HepG2 (cell line): Measurements from ENCODE around the gene RAB8A. TPM values are rescaled to one million over a fixed set of nuclear protein-coding genes. Genes with fewer than 3 reads are reported as not detected.

Experiments used
- AGO1 ChIP-seq: fragments of 200-400 bp; formaldehyde crosslinking; IDR thresholded peaks from 2 replicates; pipeline ENCODE4 v1.6.1; 2017; ENCODE audit warnings: mild to moderate bottlenecking, low read depth, low read length, moderate library complexity; ENCODE audit not compliant: poor library complexity, severe bottlenecking
- CCDC6 ChIP-seq: sonication (generic); formaldehyde crosslinking; IDR thresholded peaks from 2 replicates; pipeline ENCODE4 v1.8.1; 2022; ENCODE audit warnings: mild to moderate bottlenecking, missing genetic modification reagents, moderate library complexity
- FOXC1 ChIP-seq: sonication (generic); formaldehyde crosslinking; IDR thresholded peaks from 2 replicates; pipeline ENCODE4 v1.8.0; 2022; ENCODE audit warnings: mild to moderate bottlenecking, missing genetic modification reagents, borderline replicate concordance
- HOXA7 ChIP-seq: sonication (generic); formaldehyde crosslinking; IDR thresholded peaks from 2 replicates; pipeline ENCODE4 v1.8.1; 2022; ENCODE audit warnings: mild to moderate bottlenecking, missing genetic modification reagents, moderate library complexity
- KAT8 ChIP-seq: IDR thresholded peaks from 2 replicates; pipeline ENCODE4 v1.6.1; 2016; ENCODE audit warnings: missing genetic modification reagents, missing compliant biosample characterization
- KMT2A ChIP-seq: sonication (generic); formaldehyde crosslinking; IDR thresholded peaks from 2 replicates; pipeline ENCODE4 v1.4.0; 2020; ENCODE audit warnings: missing genetic modification reagents
- RXRB ChIP-seq: IDR thresholded peaks from 2 replicates; pipeline ENCODE4 v1.6.1; 2016; ENCODE audit warnings: borderline replicate concordance, missing genetic modification reagents, missing compliant biosample characterization
- polyA plus RNA-seq, 8 experiments: library from polyadenylated mRNA; depleted of rRNA in 3 of 8; stranded (reverse) in 7 of 8; unstranded in 1 of 8; fragments of >200 nt; fragmentation: Illumina TruSeq in 4 of 8; extraction: Trizol in 4 of 8; gene quantifications; 2 replicates each; pipeline versions ENCODE4 v1.2.1 to v1.2.3, GENCODE V29; 2011 to 2016; ENCODE audit warnings: low read depth in 4 of 8, missing spikeins in 1 of 8, mixed read lengths in 1 of 8; ENCODE audit not compliant: insufficient read depth in 1 of 8
- total RNA-seq, 5 experiments: library from RNA; depleted of rRNA; stranded (reverse); fragments of >200 nt; fragmentation: Illumina TruSeq; extraction: Trizol; gene quantifications; 2 replicates each; pipeline ENCODE4 v1.2.3, GENCODE V29; 2016; ENCODE audit warnings: low read depth in 1 of 5
- TF ChIP-seq, protein P1 (sequence below): sonication (generic); formaldehyde crosslinking; IDR thresholded peaks from 2 replicates; pipeline ENCODE4 v1.4.0; 2020; ENCODE audit warnings: low read depth, mild to moderate bottlenecking, missing genetic modification reagents
- TF ChIP-seq, protein P2 (sequence below): IDR thresholded peaks from 2 replicates; pipeline ENCODE4 v1.6.1; 2016; ENCODE audit warnings: mild to moderate bottlenecking, missing biosample characterization, missing genetic modification reagents
- TF ChIP-seq, protein P3 (sequence below): sonication (generic); formaldehyde crosslinking; IDR thresholded peaks from 2 replicates; pipeline ENCODE4 v1.4.0; 2020; ENCODE audit warnings: missing genetic modification reagents

Gene RAB8A
- total and polyA plus RNA-seq, 2 of the 13 experiments (the other 11 are each of a cell fraction or from before 2014, with no cell fraction given) = 36.7 to 45.0 TPM

DNA sequence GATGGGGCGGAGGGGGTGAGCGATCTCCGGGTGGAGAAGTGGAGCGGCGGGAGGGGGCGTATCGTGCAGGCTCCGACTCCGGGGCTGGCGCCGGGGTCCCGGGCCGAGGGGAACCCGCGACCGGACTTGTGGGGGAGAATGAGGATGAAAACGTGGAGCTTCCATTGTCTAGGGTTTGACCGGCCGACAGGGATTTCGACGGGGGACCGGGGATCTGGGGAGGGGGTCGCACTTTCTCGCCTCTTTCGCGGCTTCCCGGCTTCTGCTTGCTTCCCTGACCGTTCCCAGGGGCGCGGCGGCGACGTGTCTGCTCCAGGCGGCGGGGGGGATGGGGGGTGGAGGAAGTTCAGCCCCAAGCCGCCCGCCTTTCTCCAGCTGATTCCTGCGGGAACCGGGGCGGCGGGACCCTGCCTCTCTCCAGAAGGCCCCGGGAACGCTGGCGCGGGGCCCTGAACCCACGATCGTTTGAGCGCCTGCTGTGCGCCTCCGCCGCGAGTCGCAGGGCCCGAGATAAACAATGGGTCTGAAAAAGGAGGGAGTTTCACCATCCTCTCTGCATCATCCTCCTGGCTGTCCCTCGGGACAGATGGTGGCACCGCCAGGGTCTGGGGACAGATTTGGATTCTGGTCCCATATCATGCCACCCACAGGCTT lies 34.6 kb upstream of the RAB8A start (continued):
- TF ChIP-seq, protein P1, sequence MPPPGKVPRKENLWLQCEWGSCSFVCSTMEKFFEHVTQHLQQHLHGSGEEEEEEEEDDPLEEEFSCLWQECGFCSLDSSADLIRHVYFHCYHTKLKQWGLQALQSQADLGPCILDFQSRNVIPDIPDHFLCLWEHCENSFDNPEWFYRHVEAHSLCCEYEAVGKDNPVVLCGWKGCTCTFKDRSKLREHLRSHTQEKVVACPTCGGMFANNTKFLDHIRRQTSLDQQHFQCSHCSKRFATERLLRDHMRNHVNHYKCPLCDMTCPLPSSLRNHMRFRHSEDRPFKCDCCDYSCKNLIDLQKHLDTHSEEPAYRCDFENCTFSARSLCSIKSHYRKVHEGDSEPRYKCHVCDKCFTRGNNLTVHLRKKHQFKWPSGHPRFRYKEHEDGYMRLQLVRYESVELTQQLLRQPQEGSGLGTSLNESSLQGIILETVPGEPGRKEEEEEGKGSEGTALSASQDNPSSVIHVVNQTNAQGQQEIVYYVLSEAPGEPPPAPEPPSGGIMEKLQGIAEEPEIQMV (CRISPR knock-in tag) = no peak
- TF ChIP-seq KAT8 = no peak
- TF ChIP-seq KMT2A = 0 out of 2 replicates have a peak, but pooled peaks have one; percentile 67
- TF ChIP-seq AGO1 = peak; percentile 82
- no peak for TF ChIP-seq HOXA7 (CRISPR knock-in tag)
- no peak for TF ChIP-seq RXRB
- TF ChIP-seq, protein P2, sequence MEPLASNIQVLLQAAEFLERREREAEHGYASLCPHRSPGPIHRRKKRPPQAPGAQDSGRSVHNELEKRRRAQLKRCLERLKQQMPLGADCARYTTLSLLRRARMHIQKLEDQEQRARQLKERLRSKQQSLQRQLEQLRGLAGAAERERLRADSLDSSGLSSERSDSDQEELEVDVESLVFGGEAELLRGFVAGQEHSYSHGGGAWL = peak; percentile 13; the same call in 1 of the 2 replicates
- TF ChIP-seq, protein P3, sequence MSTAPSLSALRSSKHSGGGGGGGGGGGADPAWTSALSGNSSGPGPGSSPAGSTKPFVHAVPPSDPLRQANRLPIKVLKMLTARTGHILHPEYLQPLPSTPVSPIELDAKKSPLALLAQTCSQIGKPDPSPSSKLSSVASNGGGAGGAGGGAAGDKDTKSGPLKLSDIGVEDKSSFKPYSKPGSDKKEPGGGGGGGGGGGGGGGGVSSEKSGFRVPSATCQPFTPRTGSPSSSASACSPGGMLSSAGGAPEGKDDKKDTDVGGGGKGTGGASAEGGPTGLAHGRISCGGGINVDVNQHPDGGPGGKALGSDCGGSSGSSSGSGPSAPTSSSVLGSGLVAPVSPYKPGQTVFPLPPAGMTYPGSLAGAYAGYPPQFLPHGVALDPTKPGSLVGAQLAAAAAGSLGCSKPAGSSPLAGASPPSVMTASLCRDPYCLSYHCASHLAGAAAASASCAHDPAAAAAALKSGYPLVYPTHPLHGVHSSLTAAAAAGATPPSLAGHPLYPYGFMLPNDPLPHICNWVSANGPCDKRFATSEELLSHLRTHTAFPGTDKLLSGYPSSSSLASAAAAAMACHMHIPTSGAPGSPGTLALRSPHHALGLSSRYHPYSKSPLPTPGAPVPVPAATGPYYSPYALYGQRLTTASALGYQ (CRISPR knock-in tag) = no peak
- TF ChIP-seq CCDC6 (CRISPR knock-in tag) = no peak
- 0 out of 2 replicates have a peak, but pooled peaks have one; percentile 30 for TF ChIP-seq FOXC1 (CRISPR knock-in tag)
